NCI-H748 (cell line): Measurements from ENCODE around the gene ABCA4.

Source experiments
- DNase-seq: peaks from one replicate; lab custom pipeline; 2025; ENCODE audit not compliant: unreplicated experiment; lab: John Stamatoyannopoulos, UW

Gene ABCA4

GRCh38 chr1:94084547-94084946, 36.4 kb downstream of the ABCA4 start:
- DNase-seq, result no peak

GRCh38 chr1:94084085-94084484, 36.9 kb downstream of the ABCA4 start:
- DNase-seq, result no peak

GRCh38 chr1:94083681-94084080, 37.3 kb downstream of the ABCA4 start:
- no peak for DNase-seq

- DNase-seq, result no peak
These were observed 39.2 kb downstream of the ABCA4 start for GRCh38 chr1:94081566-94082344.

- DNase-seq, result no peak
These were observed 41.0 kb downstream of the ABCA4 start for GRCh38 chr1:94079989-94080388.

DNA sequence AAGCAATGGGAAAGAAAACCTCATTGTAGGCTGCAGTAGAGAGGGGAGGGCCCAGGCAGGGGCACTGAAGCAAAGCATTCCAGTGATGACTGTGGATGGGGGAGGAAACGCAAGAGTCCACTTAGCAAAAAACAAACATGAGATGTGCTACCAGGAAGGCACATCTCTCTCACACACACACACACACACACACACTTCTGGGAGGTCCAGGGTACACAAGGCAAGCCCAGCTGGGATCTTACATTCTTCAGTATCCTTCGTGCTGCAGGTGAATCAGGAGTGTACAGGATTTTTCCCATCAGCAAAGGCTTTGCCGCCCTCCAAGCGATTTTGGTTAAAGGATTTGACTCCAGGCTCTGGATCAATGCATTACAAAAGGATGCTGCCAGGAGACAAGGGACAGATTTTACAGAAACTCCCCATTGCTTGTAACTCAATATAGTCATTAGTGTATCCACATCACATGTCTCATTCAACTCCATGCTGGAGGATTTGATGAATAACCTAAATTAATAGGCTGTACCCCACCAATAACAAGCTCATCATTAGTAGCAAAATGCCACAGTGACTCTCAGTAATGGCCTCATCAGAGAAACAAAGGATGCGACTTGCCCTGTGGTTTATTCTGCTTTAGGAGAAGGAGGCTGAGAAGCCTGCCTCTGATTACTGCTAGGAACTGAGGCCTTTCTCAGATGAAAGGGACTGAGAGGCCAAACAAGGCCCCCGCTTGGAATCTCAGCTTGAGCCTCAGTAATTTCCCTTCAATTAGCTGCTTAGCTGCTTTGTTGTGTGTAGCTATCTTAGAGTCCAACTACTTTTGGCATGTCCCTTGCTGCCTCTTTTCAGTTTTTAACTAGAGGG, 41.6 kb downstream of the ABCA4 start:
- DNase-seq, result no peak

DNA sequence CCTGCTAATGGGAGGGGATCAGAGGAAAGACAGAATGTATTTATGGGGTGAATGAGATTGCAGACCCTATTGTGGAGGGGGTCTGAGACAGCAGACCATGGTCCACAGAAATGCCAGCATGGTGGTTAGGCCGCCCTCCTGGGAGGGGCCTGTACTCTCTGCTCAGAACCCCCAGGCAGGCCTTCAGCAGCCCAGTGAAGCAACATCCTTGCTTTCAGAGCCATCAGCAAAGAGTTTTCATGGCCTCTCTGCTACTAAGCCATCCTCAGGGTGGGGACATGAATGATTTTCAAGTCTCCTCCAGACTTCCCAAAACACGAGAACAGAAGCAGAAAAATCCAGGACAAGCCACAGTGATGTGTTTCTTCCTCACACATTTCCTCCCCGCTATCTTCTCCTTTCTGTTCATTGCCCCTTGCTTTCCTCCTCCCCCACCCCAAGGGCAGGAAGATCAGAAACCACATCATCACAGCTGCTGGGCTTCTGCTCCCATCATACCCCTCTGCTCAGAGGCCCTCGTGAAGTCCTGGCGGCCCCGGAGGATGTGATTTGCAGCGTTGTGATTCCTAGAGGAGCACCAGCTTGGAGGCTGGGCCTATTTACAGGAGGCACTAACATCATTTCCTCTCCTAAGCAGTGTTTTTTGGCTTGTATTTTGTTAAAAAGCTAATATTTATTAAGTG, 48.0 kb downstream of the ABCA4 start:
- no peak for DNase-seq

GRCh38 chr1:94071976-94072375, 49.0 kb downstream of the ABCA4 start:
- DNase-seq, result no peak

DNA sequence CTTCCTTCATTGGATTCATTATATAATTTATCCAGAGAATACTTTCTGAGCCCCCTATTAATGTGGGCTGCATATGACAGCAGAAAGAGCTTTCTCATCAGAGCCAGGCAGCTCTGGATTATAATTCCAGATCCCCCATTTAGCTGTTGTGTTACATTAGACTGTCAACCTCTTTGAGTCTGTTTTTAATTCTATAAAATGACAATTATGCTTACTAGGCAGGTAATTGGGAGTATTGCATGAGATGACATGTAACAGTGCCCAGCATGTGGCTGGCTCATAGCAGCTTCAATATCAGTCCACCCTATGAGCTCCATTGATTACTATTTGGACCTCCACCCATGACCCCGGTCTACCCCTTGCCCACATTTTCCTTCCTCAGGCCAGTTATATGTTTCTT, 49.6 kb downstream of the ABCA4 start:
- no peak for DNase-seq

DNA sequence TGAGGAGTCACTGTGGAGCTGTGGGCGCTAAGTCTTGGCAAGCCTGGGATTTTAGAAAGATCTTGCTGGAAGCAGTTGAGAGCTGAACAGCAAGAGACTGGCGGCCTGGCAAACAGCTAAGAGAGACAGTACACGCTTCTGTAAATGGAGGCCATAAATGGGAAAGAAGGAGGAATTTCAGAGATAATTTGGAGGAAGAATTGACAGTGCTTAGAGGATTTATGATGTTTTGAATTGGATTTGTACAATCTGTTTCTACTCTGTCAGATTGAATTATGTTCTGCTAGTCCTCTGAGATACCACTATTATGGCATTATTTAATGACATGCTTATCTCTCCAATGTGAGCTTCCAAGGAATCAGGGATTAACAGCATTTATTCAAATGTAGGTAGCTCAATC, 50.1 kb downstream of the ABCA4 start:
- DNase-seq, result no peak

- no peak for DNase-seq
These were observed 51.0 kb downstream of the ABCA4 start for GRCh38 chr1:94069919-94070285.

DNA sequence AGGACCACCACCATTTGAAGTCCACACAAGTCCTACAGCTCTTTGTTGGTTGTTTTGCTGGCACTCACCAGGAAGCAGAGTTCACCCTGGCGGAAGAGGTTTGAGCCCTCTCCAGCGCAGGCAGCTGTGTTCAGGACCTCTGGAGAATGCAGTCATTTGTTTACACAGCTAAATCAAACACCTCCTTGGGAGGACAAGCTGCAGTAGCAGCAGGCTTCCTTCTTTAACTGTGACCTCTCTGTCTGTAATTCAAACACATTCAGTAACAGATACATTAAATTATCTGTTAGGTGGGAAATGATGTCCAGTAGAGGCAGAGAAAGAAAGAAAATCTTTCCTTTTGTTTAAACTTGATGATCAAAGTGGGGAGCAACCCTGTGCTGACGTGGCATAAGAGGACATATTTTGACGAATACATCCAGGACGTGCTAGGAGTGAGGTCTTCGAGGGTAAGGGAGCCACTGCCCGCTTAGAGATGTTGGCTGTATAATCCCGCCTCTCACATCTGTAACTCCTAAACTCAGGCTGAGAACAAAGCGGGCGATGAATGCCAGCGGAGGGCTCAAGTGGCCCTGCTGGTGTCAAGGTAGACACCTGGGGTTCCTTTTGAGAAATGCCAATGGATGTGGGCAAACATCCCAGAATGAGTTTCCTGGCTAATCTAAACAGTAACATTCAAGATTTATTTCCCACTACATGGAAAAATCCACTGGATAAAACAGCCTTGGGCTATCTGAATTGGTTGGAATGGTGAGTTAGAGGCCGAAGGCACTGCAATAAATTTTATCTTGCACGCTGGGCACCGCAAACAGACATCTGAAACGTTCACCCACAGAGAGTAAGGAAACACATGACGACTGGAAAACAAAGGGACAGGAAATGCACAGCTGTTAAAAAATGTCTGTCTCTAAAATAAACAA, 51.7 kb downstream of the ABCA4 start:
- peak; percentile 72 for DNase-seq

- DNase-seq, result no peak
These were observed 52.6 kb downstream of the ABCA4 start for GRCh38 chr1:94068096-94068998.

- no peak for DNase-seq
These were observed 53.8 kb downstream of the ABCA4 start for GRCh38 chr1:94067196-94067595.

- peak; percentile 34 for DNase-seq
These were observed 57.6 kb downstream of the ABCA4 start for GRCh38 chr1:94063379-94063778.

- peak; percentile 39 for DNase-seq
These were observed 59.2 kb downstream of the ABCA4 start for GRCh38 chr1:94061513-94062443.

DNA sequence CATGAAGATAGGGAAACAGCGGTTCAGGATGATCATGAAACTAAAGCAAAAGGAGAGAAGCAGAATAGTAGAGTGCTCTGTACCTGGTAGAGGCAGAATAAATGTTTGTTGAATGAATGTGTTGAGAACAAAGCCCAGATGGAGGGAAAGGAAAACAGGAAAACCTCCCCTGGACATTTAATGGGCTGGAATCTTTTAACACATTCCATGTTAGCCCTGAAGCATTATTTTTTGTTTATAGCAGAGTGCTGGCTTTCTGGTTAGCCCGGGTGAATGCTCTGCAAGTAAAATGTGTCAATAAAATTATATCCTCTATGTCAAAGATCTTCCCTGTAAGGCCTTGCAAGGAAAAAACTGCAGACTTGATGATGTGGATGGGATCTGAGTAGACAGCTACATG, 60.2 kb downstream of the ABCA4 start:
- no peak for DNase-seq

GRCh38 chr1:94058766-94059165, 62.2 kb downstream of the ABCA4 start:
- no peak for DNase-seq

- DNase-seq, result no peak
These were observed 64.0 kb downstream of the ABCA4 start for GRCh38 chr1:94056996-94057395.
